Osteoblast (primary cell): Measurements from ENCODE around the gene ATXN10. TPM values are rescaled to one million over a fixed set of nuclear protein-coding genes. Genes with fewer than 3 reads are reported as not detected.

Experiments
- DNase-seq: peaks from one replicate; pipeline ENCODE4 v3.0.0; 2011; ENCODE audit warnings: low spot score, mixed read lengths; ENCODE audit not compliant: insufficient read length; ENCODE audit errors: missing footprints
- H2AFZ ChIP-seq: 2 replicates; pipeline ENCODE4 v1.6.0; 2011; ENCODE audit warnings: mild to moderate bottlenecking, low read length
- H3K27ac ChIP-seq: 2 replicates; pipeline ENCODE4 v1.5.1; 2011; ENCODE audit warnings: mild to moderate bottlenecking, low read depth, low read length, moderate library complexity
- H3K27me3 ChIP-seq: 2 replicates; pipeline ENCODE4 v1.6.0; 2012; ENCODE audit warnings: mild to moderate bottlenecking, control low read depth, inconsistent platforms, low read length, moderate library complexity; ENCODE audit not compliant: insufficient read depth
- H3K36me3 ChIP-seq: 2 replicates; pipeline ENCODE4 v1.5.1; 2011; ENCODE audit warnings: mild to moderate bottlenecking, low read length, control low read depth, moderate library complexity; ENCODE audit not compliant: insufficient read depth
- H3K4me1 ChIP-seq: 2 replicates; pipeline ENCODE4 v1.5.1; 2011; ENCODE audit warnings: mild to moderate bottlenecking, low read length, control low read depth, moderate library complexity; ENCODE audit not compliant: insufficient read depth
- H3K4me2 ChIP-seq: 2 replicates; pipeline ENCODE4 v1.6.0; 2011; ENCODE audit warnings: mild to moderate bottlenecking, low read length; ENCODE audit not compliant: insufficient read depth
- H3K4me3 ChIP-seq: fragments of 200-600 bp; sonication (generic); 3 replicates; pipeline ENCODE4 v1.5.1; 2012; ENCODE audit warnings: mild to moderate bottlenecking, low read length, inconsistent platforms; ENCODE audit not compliant: insufficient read depth
- H3K79me2 ChIP-seq: 2 replicates; pipeline ENCODE4 v1.6.0; 2012; ENCODE audit warnings: mild to moderate bottlenecking, low read length, control low read depth, inconsistent platforms; ENCODE audit not compliant: insufficient read depth
- H3K9me3 ChIP-seq: 2 replicates; pipeline ENCODE4 v1.5.1; 2011; ENCODE audit warnings: low read depth, low read length, control low read depth
- H4K20me1 ChIP-seq: 2 replicates; pipeline ENCODE4 v1.6.0; 2012; ENCODE audit warnings: mild to moderate bottlenecking, low read length, control low read depth; ENCODE audit not compliant: insufficient read depth
- total RNA-seq: library from RNA; depleted of rRNA; stranded (reverse); fragments of >200 nt; gene quantifications from 2 replicates; pipeline ENCODE4 v1.2.3, GENCODE V29; 2012
- TF ChIP-seq, protein P1 (sequence below): IDR thresholded peaks from 2 replicates; pipeline ENCODE4 v1.5.1; 2011; ENCODE audit warnings: mild to moderate bottlenecking, low read depth, low read length, moderate library complexity; ENCODE audit errors: extremely low read depth

Gene ATXN10
- total RNA-seq, 1 donor, result 138 TPM

DNA sequence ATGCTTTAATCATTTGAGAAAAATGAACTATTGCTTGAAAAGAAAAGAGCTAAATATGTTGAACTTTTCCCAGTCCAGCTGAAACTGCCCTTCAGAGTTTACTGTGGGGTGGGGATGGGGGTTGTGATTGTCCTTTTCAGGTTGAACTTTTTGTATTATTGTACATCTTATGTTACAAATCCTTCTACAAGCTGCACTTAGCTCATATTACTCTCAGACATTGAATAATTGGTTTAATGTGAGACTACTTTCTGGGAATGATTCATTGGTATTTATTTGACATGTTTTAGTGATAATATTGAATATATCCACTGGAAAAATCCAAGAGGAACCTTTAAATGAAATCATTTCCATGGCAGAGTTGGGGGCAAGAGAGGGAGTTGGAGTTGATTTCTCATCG, 84.9 kb downstream of the ATXN10 start:
- Histone ChIP-seq H3K9me3 (no peaks in the 10 kb centered on the region), H4K20me1 (peaks cover 19% of the 10 kb centered on the region), H3K36me3 (peaks cover 23% of the 10 kb centered on the region), H3K27me3 (no peaks in the 10 kb centered on the region), H3K79me2 (peaks cover 67% of the 10 kb centered on the region), H2AFZ (no peak overlapping the region), H3K4me3 (no peak overlapping the region), H3K27ac (no peak overlapping the region), H3K4me2 (no peak overlapping the region), H3K4me1 (peaks cover 4% of the 10 kb centered on the region)
- TF ChIP-seq, protein P1, sequence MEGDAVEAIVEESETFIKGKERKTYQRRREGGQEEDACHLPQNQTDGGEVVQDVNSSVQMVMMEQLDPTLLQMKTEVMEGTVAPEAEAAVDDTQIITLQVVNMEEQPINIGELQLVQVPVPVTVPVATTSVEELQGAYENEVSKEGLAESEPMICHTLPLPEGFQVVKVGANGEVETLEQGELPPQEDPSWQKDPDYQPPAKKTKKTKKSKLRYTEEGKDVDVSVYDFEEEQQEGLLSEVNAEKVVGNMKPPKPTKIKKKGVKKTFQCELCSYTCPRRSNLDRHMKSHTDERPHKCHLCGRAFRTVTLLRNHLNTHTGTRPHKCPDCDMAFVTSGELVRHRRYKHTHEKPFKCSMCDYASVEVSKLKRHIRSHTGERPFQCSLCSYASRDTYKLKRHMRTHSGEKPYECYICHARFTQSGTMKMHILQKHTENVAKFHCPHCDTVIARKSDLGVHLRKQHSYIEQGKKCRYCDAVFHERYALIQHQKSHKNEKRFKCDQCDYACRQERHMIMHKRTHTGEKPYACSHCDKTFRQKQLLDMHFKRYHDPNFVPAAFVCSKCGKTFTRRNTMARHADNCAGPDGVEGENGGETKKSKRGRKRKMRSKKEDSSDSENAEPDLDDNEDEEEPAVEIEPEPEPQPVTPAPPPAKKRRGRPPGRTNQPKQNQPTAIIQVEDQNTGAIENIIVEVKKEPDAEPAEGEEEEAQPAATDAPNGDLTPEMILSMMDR, result no peak
- DNase-seq, result no peak

DNA sequence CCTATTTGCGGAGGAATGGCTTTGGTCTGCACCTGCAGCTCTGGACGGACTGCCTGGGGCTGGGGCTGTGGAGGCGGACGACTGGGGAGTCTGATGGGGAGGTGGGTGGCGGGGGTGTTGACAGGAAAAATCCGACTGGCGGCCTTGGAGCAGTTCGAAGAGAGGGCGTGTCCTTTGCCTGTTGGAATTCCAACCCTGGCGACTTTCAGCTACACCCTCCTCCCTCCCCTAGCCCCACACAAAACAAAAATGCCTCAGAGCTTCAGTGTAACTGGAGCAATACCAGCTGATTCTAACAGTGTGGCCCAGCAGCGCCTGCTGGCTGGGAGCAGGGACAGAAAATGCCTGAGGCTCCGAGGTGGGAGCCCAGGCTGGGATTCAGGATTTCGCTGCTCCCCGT, 85.4 kb downstream of the ATXN10 start:
- TF ChIP-seq, protein P1, result no peak
- H3K36me3 ChIP-seq, result peaks cover 23% of the 10 kb centered on the region
- H3K79me2 ChIP-seq, result peaks cover 67% of the 10 kb centered on the region

DNA sequence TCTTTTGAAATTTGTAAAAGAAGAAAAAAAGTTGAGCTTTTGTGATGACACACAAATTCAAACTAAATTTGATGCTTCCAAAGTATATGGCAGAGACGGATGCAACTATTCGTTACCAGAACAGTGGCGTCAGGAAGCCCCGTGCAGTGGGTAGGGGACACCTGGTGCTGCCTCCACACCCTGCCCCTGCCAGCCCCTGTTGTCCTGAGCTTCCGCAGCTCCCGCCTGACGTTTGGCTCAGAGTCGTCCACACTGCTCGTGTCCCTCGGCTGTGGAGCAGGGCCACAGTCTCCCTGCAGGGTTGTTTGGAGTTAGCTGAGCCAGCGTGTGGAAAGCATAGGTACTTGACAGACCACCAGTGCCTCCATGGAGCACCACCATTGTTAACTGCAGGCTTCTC, 86.3 kb downstream of the ATXN10 start:
- peaks cover 30% of the 10 kb centered on the region for H4K20me1 ChIP-seq
- H3K79me2 ChIP-seq, result peaks cover 74% of the 10 kb centered on the region
- no peak overlapping the region for H3K27ac ChIP-seq
- H2AFZ ChIP-seq, result no peak overlapping the region
- H3K4me3 ChIP-seq, result no peak overlapping the region
- H3K27me3 ChIP-seq, result no peaks in the 10 kb centered on the region
- DNase-seq, result no peak
- H3K36me3 ChIP-seq, result peaks cover 23% of the 10 kb centered on the region
- H3K9me3 ChIP-seq, result no peaks in the 10 kb centered on the region
- TF ChIP-seq, protein P1, result no peak
- no peak overlapping the region for H3K4me2 ChIP-seq
- peaks cover 14% of the 10 kb centered on the region for H3K4me1 ChIP-seq

More for the DNA sequence above, 85.4 kb downstream of the ATXN10 start:
- Histone ChIP-seq H3K9me3 (no peaks in the 10 kb centered on the region), H2AFZ (no peak overlapping the region), H3K27ac (no peak overlapping the region), H3K27me3 (no peaks in the 10 kb centered on the region), H3K4me1 (peaks cover 6% of the 10 kb centered on the region), H3K4me2 (no peak overlapping the region), H4K20me1 (peaks cover 21% of the 10 kb centered on the region), H3K4me3 (no peak overlapping the region)
- no peak for DNase-seq

DNA sequence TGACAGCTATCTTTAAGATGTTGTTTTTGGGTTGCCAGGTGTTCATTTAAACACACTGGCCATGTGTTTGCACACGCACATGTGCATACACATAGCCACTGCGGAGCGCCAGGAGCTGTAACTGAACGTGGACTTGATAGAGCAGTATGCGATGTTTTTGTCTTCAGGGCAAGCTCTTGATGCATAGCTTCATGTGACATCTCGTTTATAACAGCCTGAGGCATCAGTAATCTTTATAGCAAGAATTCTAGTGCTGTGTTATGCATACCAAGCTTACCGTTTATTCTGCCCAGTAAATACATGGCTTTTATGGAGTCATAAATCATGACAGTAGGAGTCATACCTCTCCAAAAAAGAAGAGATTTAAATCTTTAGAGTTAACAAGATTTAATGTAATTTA, 87.0 kb downstream of the ATXN10 start:
- Histone ChIP-seq H3K4me3 (no peak overlapping the region), H3K27me3 (no peaks in the 10 kb centered on the region), H3K36me3 (peaks cover 23% of the 10 kb centered on the region), H3K4me1 (peaks cover 15% of the 10 kb centered on the region), H3K79me2 (peaks cover 80% of the 10 kb centered on the region), H3K9me3 (no peaks in the 10 kb centered on the region), H2AFZ (no peak overlapping the region), H3K4me2 (no peak overlapping the region), H4K20me1 (peaks cover 36% of the 10 kb centered on the region), H3K27ac (no peak overlapping the region)
- DNase-seq, result no peak
- TF ChIP-seq, protein P1, result no peak
